Pancreas (tissue), 10 donors: ENCODE data around the gene CACUL1. TPM values are rescaled to one million over a fixed set of nuclear protein-coding genes. Genes with fewer than 3 reads are reported as not detected.

Experiments
- ATAC-seq, 4 donors: fragments of 200-7000 bp; cut with Tn5 transposase; one replicate each; pipeline versions ENCODE4 v1.8.0 to v1.9.1; 2020; ENCODE audit warnings: mild to moderate bottlenecking in 4 of 4, moderate library complexity in 4 of 4
- DNase-seq, 6 donors: peaks; one replicate each; pipeline ENCODE4 v3.0.0-alpha.2; 2020
- FAIRE-seq: peaks from 2 replicates; lab custom pipeline; 2012; peaks lifted over from hg19 to GRCh38; lab: Jason Lieb, UNC
- H3K27ac ChIP-seq, 4 donors: fragments of 200-600 bp; sonication (generic); 1 replicate in 3 of 4; 2 replicates in 1 of 4; pipeline versions ENCODE4 v1.5.0 to v1.8.0; 2020
- H3K27me3 ChIP-seq, 4 donors: fragments of 200-600 bp; one replicate each; pipeline ENCODE4 v1.8.0; 2021
- H3K36me3 ChIP-seq, 3 donors: fragments of 200-600 bp; sonication (generic) in 1 of 3; one replicate each; pipeline versions ENCODE4 v1.5.0 to v1.8.0; 2020 to 2021
- H3K4me1 ChIP-seq, 3 donors: fragments of 200-600 bp; one replicate each; pipeline ENCODE4 v1.8.0; 2021
- H3K4me3 ChIP-seq, 4 donors: fragments of 200-600 bp; sonication (generic) in 2 of 4; one replicate each; pipeline versions ENCODE4 v1.5.0 to v1.8.0; 2020 to 2021
- H3K9me3 ChIP-seq, 4 donors: fragments of 200-600 bp; one replicate each; pipeline ENCODE4 v1.8.0; 2021
- CTCF ChIP-seq, 4 donors: fragments of 200-600 bp; sonication (generic) in 3 of 4; IDR thresholded peaks; one replicate each; pipeline versions ENCODE4 v1.5.0 to v1.8.0; 2021; ENCODE audit warnings: antibody characterized with exemption in 4 of 4
- WGBS, 2 donors: extraction: QIAGEN DNeasy Blood & Tissue Kit; methylation state at CpG; one replicate each; pipeline ENCODE4 v1.1.7; 2013; 5-methylcytosine and 5-hydroxymethylcytosine counted together
- intact Hi-C, 3 donors: fragments of 100-400 bp; cut with DNase I; formaldehyde crosslinking; loops; one replicate each; pipeline versions ENCODE4 v1.11.1 to v1.14.2; 2022
- polyA plus RNA-seq, 2 donors: library from polyadenylated mRNA; stranded (reverse); fragments of 200-250 nt; gene quantifications; one replicate each; pipeline ENCODE4 v1.2.3, GENCODE V29; 2013
- total RNA-seq, 6 donors: library from RNA; stranded (reverse); fragmentation: NEBNext Ultra II Directional in 4 of 6; extraction: Animal tissue kit (Norgen Biotek cat#: 25700) in 4 of 6; gene quantifications; one replicate each; pipeline versions ENCODE4 v1.2.1 to v1.2.4, GENCODE V29; 2021 to 2023
- donor health status: healthy with polysubstance abuse.
- donor health status: DM: no; HTN: no; CAD: no; lungs with moderate emphysema.
- donor health status: DM: no; HTN: no; CAD: no.
- donor health status: control.
- donor health status: control.
- donor health status: Bipolar disorder and iron deficiency.
- donor health status: DM: yes; HTN: yes; CAD: no.
- donor health status: DM: no; HTN: no; CAD: no.
- donor health status: DM: no; HTN: no; CAD: no.
- donor health status: DM: yes; HTN: yes; CAD: no.

The CACUL1 gene
- total and polyA plus RNA-seq, 8 donors, result 3.1 to 28.3 (median 16.2) TPM

GRCh38 chr10:118778727-118779126 is 24.0 kb upstream of the CACUL1 start:
- Histone ChIP-seq H3K9me3 (no peaks in the 10 kb centered on the region), H3K4me3 (no peak overlapping the region), H3K36me3 (no peaks in the 10 kb centered on the region), H3K4me1 (no peaks in the 10 kb centered on the region), H3K27me3 (no peaks in the 10 kb centered on the region), H3K27ac (no peak overlapping the region)
- DNase-seq (no peak), FAIRE-seq (no peak), ATAC-seq (no peak)
- intact Hi-C loops, result no loop called here
- 61 to 68% methylated on average over 7 of the region's 7 CpGs for WGBS, 2 donors
- no peak for TF ChIP-seq CTCF (IDR thresholded peaks at IDR 0.05)

GRCh38 chr10:118776960-118777359 is 22.2 kb upstream of the CACUL1 start:
- no peak overlapping the region for H3K4me3 ChIP-seq
- 77 to 80% methylated on average over 5 of the region's 5 CpGs for WGBS, 2 donors
- DNase-seq (no peak), FAIRE-seq (no peak), ATAC-seq (no peak)
- no peak for TF ChIP-seq CTCF (IDR thresholded peaks at IDR 0.05)
- no peaks in the 10 kb centered on the region for H3K9me3 ChIP-seq
- no peaks in the 10 kb centered on the region for H3K27me3 ChIP-seq
- H3K27ac ChIP-seq, result no peak overlapping the region
- intact Hi-C loops, result no loop called here
- no peaks in the 10 kb centered on the region for H3K36me3 ChIP-seq
- H3K4me1 ChIP-seq, result no peaks in the 10 kb centered on the region

- H3K27me3 ChIP-seq, result no peaks in the 10 kb centered on the region
- H3K9me3 ChIP-seq, result no peaks in the 10 kb centered on the region
- H3K36me3 ChIP-seq, result no peaks in the 10 kb centered on the region
- no peak overlapping the region for H3K4me3 ChIP-seq
- ATAC-seq (no peak), FAIRE-seq (no peak), DNase-seq (no peak)
- H3K4me1 ChIP-seq, result no peaks in the 10 kb centered on the region
- intact Hi-C loops, result no loop called here
- TF ChIP-seq CTCF (IDR thresholded peaks at IDR 0.05), result no peak
- WGBS, 2 donors, result 92 to 96% methylated on average over 3 of the region's 3 CpGs
- no peak overlapping the region for H3K27ac ChIP-seq
Measured at GRCh38 chr10:118776033-118776432, 21.3 kb upstream of the CACUL1 start.

- Histone ChIP-seq H3K27ac (no peak overlapping the region), H3K4me1 (no peaks in the 10 kb centered on the region), H3K9me3 (no peaks in the 10 kb centered on the region), H3K4me3 (no peak overlapping the region), H3K36me3 (no peaks in the 10 kb centered on the region), H3K27me3 (no peaks in the 10 kb centered on the region)
- DNase-seq (no peak), FAIRE-seq (no peak), ATAC-seq (no peak)
- 70 to 71% methylated on average over 7 of the region's 7 CpGs for WGBS, 2 donors
- no peak for TF ChIP-seq CTCF (IDR thresholded peaks at IDR 0.05)
- intact Hi-C loops, result no loop called here
Measured at GRCh38 chr10:118775478-118775877, 20.7 kb upstream of the CACUL1 start.

GRCh38 chr10:118773041-118773440 is 18.3 kb upstream of the CACUL1 start:
- H3K9me3 ChIP-seq, result no peaks in the 10 kb centered on the region
- FAIRE-seq (no peak), DNase-seq (no peak), ATAC-seq (no peak)
- no peaks in the 10 kb centered on the region for H3K27me3 ChIP-seq
- TF ChIP-seq CTCF (IDR thresholded peaks at IDR 0.05), result no peak
- 75 to 76% methylated on average over 4 of the region's 4 CpGs for WGBS, 2 donors
- no peak overlapping the region for H3K27ac ChIP-seq
- intact Hi-C loops, result no loop called here
- no peaks in the 10 kb centered on the region for H3K36me3 ChIP-seq
- H3K4me3 ChIP-seq, result no peak overlapping the region
- H3K4me1 ChIP-seq, result no peaks in the 10 kb centered on the region
